Panc1 (cell line): ENCODE results near the gene KLK13.

ENCODE experiments used
- POLR2AphosphoS5 ChIP-seq: IDR thresholded peaks from 2 replicates; pipeline ENCODE4 v1.6.1; 2012; ENCODE audit warnings: mild to moderate bottlenecking, low read depth, low read length, moderate library complexity
- SIN3A ChIP-seq: IDR thresholded peaks from 2 replicates; pipeline ENCODE4 v1.6.1; 2012; ENCODE audit warnings: low read depth, mild to moderate bottlenecking, low read length, moderate library complexity, borderline replicate concordance; ENCODE audit not compliant: insufficient read depth
- TF ChIP-seq, protein P1 (sequence below): fragments of 450-650 bp; IDR thresholded peaks from 2 replicates; pipeline ENCODE4 v1.5.1; 2017; ENCODE audit warnings: mild to moderate bottlenecking
- TF ChIP-seq, protein P2 (sequence below), 2 experiments: IDR thresholded peaks; 2 replicates each; pipeline ENCODE4 v1.6.1; 2011 to 2012; ENCODE audit warnings: low read depth in 2 of 2, control low read depth in 1 of 2, low read length in 1 of 2, mild to moderate bottlenecking in 1 of 2, moderate library complexity in 1 of 2; ENCODE audit not compliant: insufficient read depth in 1 of 2

DNA sequence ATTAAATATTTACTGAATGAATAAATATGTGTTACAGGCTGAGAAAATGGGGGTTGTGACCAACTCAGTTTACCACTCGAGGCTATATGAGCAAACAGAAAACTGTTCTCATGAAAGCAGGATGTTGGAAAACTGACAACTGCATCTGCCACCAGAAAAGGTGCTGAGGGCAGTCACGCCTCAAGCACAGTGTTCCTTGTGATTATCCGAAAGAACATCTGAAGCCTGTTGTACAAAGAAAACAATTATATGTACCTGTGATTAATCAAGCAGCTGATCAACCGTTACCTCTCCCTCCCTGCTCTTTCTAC, 6.2 kb upstream of the KLK13 start:
- TF ChIP-seq, protein P1, sequence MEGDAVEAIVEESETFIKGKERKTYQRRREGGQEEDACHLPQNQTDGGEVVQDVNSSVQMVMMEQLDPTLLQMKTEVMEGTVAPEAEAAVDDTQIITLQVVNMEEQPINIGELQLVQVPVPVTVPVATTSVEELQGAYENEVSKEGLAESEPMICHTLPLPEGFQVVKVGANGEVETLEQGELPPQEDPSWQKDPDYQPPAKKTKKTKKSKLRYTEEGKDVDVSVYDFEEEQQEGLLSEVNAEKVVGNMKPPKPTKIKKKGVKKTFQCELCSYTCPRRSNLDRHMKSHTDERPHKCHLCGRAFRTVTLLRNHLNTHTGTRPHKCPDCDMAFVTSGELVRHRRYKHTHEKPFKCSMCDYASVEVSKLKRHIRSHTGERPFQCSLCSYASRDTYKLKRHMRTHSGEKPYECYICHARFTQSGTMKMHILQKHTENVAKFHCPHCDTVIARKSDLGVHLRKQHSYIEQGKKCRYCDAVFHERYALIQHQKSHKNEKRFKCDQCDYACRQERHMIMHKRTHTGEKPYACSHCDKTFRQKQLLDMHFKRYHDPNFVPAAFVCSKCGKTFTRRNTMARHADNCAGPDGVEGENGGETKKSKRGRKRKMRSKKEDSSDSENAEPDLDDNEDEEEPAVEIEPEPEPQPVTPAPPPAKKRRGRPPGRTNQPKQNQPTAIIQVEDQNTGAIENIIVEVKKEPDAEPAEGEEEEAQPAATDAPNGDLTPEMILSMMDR, result no peak
- TF ChIP-seq POLR2AphosphoS5 (no peak), SIN3A (no peak)
- TF ChIP-seq, protein P2, sequence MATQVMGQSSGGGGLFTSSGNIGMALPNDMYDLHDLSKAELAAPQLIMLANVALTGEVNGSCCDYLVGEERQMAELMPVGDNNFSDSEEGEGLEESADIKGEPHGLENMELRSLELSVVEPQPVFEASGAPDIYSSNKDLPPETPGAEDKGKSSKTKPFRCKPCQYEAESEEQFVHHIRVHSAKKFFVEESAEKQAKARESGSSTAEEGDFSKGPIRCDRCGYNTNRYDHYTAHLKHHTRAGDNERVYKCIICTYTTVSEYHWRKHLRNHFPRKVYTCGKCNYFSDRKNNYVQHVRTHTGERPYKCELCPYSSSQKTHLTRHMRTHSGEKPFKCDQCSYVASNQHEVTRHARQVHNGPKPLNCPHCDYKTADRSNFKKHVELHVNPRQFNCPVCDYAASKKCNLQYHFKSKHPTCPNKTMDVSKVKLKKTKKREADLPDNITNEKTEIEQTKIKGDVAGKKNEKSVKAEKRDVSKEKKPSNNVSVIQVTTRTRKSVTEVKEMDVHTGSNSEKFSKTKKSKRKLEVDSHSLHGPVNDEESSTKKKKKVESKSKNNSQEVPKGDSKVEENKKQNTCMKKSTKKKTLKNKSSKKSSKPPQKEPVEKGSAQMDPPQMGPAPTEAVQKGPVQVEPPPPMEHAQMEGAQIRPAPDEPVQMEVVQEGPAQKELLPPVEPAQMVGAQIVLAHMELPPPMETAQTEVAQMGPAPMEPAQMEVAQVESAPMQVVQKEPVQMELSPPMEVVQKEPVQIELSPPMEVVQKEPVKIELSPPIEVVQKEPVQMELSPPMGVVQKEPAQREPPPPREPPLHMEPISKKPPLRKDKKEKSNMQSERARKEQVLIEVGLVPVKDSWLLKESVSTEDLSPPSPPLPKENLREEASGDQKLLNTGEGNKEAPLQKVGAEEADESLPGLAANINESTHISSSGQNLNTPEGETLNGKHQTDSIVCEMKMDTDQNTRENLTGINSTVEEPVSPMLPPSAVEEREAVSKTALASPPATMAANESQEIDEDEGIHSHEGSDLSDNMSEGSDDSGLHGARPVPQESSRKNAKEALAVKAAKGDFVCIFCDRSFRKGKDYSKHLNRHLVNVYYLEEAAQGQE (IDR thresholded peaks at IDR 0.05; ENCODE audit: insufficient read depth in 1 of 2, low read depth in 2 of 2, low read length in 1 of 2), result no peak
